HFFc6 (cell line): ENCODE measurements around the gene PLA2G12A. TPM values are rescaled to one million over a fixed set of nuclear protein-coding genes. Genes with fewer than 3 reads are reported as not detected.

Experiments used
- DNase-seq: peaks from one replicate; pipeline ENCODE4 v3.0.0-alpha.2; 2018
- H3K27ac Mint-ChIP-seq: 2 replicates; pipeline ENCODE4 v1.8.0; 2020; ENCODE audit warnings: mild to moderate bottlenecking, mixed read lengths
- H3K27me3 Mint-ChIP-seq: 2 replicates; pipeline ENCODE4 v1.8.0; 2021; ENCODE audit warnings: mild to moderate bottlenecking, moderate library complexity, mixed read lengths; ENCODE audit not compliant: insufficient read depth
- H3K36me3 Mint-ChIP-seq: 2 replicates; pipeline ENCODE4 v1.8.0; 2021; ENCODE audit warnings: low read depth, mixed read lengths
- H3K4me1 Mint-ChIP-seq: 2 replicates; pipeline ENCODE4 v1.8.0; 2020; ENCODE audit warnings: low read depth, mixed read lengths
- H3K4me3 Mint-ChIP-seq: 2 replicates; pipeline ENCODE4 v1.8.0; 2020; ENCODE audit warnings: mild to moderate bottlenecking, moderate library complexity, mixed read lengths
- H3K9me3 Mint-ChIP-seq: 2 replicates; pipeline ENCODE4 v1.8.0; 2020; ENCODE audit warnings: mild to moderate bottlenecking, mixed read lengths
- CTCF ChIP-seq: fragments of 200-600 bp; sonication (generic); IDR thresholded peaks from 2 replicates; pipeline ENCODE4 v1.5.0; 2021; ENCODE audit warnings: antibody characterized with exemption, mild to moderate bottlenecking
- total RNA-seq, 6 experiments: library from RNA; stranded (reverse); fragmentation: NEBNext Ultra II Directional; extraction: Animal tissue kit (Norgen Biotek cat#: 25700); gene quantifications; 2 replicates in 1 of 6; 3 replicates in 5 of 6; pipeline ENCODE4 v1.2.3, GENCODE V29; 2021

Gene PLA2G12A
- total RNA-seq, 6 experiments from 2014 or later = 33.1 to 40.7 (median 38.1) TPM

GRCh38 chr4:109662771-109663170 is 67.1 kb downstream of the PLA2G12A start:
- no peak overlapping the region for H3K4me3 Mint-ChIP-seq
- no peaks in the 10 kb centered on the region for H3K4me1 Mint-ChIP-seq
- no peak overlapping the region for H3K27ac Mint-ChIP-seq
- TF ChIP-seq CTCF = no peak
- no peaks in the 10 kb centered on the region; the same call in 1 of the 2 replicates for H3K27me3 Mint-ChIP-seq
- H3K36me3 Mint-ChIP-seq = no peaks in the 10 kb centered on the region
- DNase-seq = no peak
- H3K9me3 Mint-ChIP-seq = no peaks in the 10 kb centered on the region

- no peak for TF ChIP-seq CTCF
Observed at GRCh38 chr4:109662116-109662515, 67.8 kb downstream of the PLA2G12A start.

More at GRCh38 chr4:109662116-109662515, 67.8 kb downstream of the PLA2G12A start:
- no peak for DNase-seq
- Mint-ChIP-seq H3K9me3 (no peaks in the 10 kb centered on the region), H3K4me3 (no peak overlapping the region), H3K27me3 (no peaks in the 10 kb centered on the region; the same call in 1 of the 2 replicates), H3K36me3 (no peaks in the 10 kb centered on the region), H3K27ac (no peak overlapping the region), H3K4me1 (no peaks in the 10 kb centered on the region)

Other genes starting within 250 kb of the PLA2G12A start
- 10 to 100 TPM; 10.2 to 16.5 (median 15.3) TPM for gene MCUB, start 169.8 kb downstream of the PLA2G12A start, total RNA-seq
- gene CASP6, start 26.6 kb downstream of the PLA2G12A start, total RNA-seq = 10 to 100 TPM; 14.2 to 19.9 (median 16.3) TPM
- not detected for gene CFI, start 71.9 kb upstream of the PLA2G12A start, total RNA-seq
- gene GAR1, start 85.7 kb upstream of the PLA2G12A start, total RNA-seq = 10 to 100 TPM; 20.1 to 26.8 (median 24.8) TPM
- gene RRH, start 97.9 kb upstream of the PLA2G12A start, total RNA-seq = not detected
- under 1 TPM in 1 of 6 experiments, not detected in 5; 0.05 TPM for gene LRIT3, start 118.0 kb upstream of the PLA2G12A start, total RNA-seq
- 1 to 10 TPM; 1.1 to 2.2 (median 1.7) TPM for gene EGF, start 182.8 kb upstream of the PLA2G12A start, total RNA-seq